Measurements from ENCODE around the gene PAOX. TPM values are rescaled to one million over a fixed set of nuclear protein-coding genes. Genes with fewer than 3 reads are reported as not detected.

Gene PAOX
- total RNA-seq (1 to 10 TPM; 2.8 to 4.9 (median 3.4) TPM), polyA plus RNA-seq (1 to 10 TPM; 6.4 to 9.9 TPM)

- Histone ChIP-seq H3K36me3 (no peaks in the 10 kb centered on the region), H3K27me3 (no peaks in the 10 kb centered on the region), H3K4me1 (peaks cover 0 to 4% (median 0%) of the 10 kb centered on the region in 3 donors), H3K9me3 (no peaks in the 10 kb centered on the region), H3K4me3 (peak within 1 kb of the TSS; percentile 71 to 88 (median 86)), H3K27ac (peak within 1 kb of the TSS; percentile 38 to 70 (median 58))
- intact Hi-C loops (cut with DNase I), result no loop called here
- peak; percentile 63 to 74 (median 66) for ATAC-seq
- DNase-seq, result peak; percentile 68 to 92 (median 78)
- FAIRE-seq, result no peak
- WGBS, 2 donors, result 3 to 12% methylated on average over 18 to 67 of the region's 78 CpGs
- TF ChIP-seq, protein P1, sequence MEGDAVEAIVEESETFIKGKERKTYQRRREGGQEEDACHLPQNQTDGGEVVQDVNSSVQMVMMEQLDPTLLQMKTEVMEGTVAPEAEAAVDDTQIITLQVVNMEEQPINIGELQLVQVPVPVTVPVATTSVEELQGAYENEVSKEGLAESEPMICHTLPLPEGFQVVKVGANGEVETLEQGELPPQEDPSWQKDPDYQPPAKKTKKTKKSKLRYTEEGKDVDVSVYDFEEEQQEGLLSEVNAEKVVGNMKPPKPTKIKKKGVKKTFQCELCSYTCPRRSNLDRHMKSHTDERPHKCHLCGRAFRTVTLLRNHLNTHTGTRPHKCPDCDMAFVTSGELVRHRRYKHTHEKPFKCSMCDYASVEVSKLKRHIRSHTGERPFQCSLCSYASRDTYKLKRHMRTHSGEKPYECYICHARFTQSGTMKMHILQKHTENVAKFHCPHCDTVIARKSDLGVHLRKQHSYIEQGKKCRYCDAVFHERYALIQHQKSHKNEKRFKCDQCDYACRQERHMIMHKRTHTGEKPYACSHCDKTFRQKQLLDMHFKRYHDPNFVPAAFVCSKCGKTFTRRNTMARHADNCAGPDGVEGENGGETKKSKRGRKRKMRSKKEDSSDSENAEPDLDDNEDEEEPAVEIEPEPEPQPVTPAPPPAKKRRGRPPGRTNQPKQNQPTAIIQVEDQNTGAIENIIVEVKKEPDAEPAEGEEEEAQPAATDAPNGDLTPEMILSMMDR (IDR thresholded peaks at IDR 0.05), result no peak
Measured at GRCh38 chr10:133379152-133379800, at the start of gene PAOX. TSS of gene PAOX (plus strand) at chr10:133379262. CDS start at chr10:133379317, 55 bp downstream.

DNA sequence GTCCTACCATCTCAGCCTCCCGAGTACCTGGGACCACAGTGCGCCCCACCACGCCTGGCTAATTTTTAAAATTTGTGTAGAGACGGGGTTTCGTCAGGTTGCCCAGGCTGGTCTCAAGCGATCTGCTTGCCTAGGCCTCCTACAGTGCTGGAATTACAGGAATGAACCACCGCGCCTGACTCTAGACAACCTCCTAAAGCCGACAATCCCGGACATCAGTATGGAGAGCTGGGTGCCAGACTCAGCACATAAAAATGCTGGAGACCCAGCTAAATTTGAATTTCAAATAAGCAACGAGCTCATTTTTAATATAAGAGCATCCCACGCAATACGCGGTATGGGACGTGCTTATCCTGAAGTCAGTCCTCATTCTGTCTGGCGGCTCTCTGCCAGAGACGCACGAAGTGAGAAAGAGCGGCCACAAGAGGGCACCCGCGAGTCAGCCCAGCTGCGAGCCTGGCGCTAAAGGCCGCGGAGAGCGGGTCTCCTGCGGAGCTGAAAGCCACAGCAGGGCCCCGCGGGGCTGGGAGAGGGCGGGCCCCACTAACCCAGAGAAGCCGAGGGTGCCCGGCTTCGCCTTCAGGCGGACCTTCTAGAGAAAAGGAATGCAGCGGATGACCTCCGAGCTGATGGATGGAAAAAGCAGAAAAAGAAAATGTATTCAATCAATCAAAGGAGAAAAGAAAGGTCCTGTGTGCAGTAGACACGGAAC, 49.4 kb upstream of the PAOX start:
- Histone ChIP-seq H3K36me3 (no peaks in the 10 kb centered on the region), H3K27me3 (peaks cover 0 to 25% (median 15%) of the 10 kb centered on the region in 4 donors), H3K4me1 (peaks cover 0 to 8% (median 7%) of the 10 kb centered on the region in 3 donors), H3K9me3 (no peaks in the 10 kb centered on the region), H3K4me3 (peak overlapping the region in 2 of 4 donors; percentile 17 to 33), H3K27ac (no peak overlapping the region)
- no peak for FAIRE-seq
- TF ChIP-seq, protein P1 (IDR thresholded peaks at IDR 0.05), result peak; percentile 94 to 98 (median 96)
- peak; percentile 80 to 93 (median 89) for ATAC-seq
- peak; percentile 77 to 97 (median 91) for DNase-seq
- WGBS, 2 donors, result 7% methylated on average over 37 of the region's 37 CpGs
- intact Hi-C loops (cut with DNase I), result no loop called here

DNA sequence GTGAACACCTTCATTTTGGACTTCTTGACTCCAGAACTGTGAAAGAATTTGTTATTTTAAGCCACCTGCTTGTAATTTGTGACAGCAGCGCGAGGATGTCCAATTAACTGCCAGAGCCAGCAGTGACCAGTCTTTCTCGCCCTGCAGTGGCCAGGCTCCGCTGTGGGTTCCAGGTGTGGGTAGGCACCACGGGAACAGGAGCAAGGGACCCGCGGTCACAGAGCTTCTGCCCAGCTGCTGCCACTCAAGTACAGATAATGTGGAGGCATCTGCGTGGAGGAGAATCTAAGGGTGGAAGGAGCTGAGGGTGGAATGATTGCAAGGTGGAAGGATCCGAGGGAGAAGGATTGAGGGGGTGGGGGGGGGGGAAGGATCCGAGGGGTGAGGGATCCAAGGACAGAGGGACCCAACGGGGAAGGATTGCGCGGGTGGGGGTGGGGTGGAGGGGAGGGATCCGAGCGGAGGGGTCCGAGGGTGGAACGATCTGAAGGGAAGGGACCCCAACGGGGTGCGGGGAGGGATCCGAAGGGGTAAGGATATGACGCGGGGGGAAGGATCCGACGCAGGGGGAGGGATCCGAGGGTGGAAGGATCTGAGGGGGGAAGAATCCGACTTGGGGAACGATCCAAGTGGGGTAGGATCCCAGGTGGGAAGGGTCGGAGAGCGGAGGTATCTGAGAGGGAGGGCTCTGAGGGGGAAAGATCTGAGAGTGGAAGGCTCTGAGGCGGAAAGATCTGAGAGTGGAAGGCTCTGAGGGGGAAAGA, 45.9 kb upstream of the PAOX start:
- Histone ChIP-seq H3K4me1 (peaks cover 0 to 15% (median 6%) of the 10 kb centered on the region in 3 donors), H3K27me3 (peaks cover 0 to 24% (median 9%) of the 10 kb centered on the region in 4 donors), H3K27ac (no peak overlapping the region), H3K9me3 (no peaks in the 10 kb centered on the region), H3K36me3 (no peaks in the 10 kb centered on the region), H3K4me3 (no peak overlapping the region)
- ATAC-seq (no peak), DNase-seq (peak in 1 of 6 donors; percentile 7), FAIRE-seq (no peak)
- intact Hi-C loops (cut with DNase I), result no loop called here
- TF ChIP-seq, protein P1 (IDR thresholded peaks at IDR 0.05), result no peak
- WGBS, 2 donors, result 68 to 73% methylated on average over 30 of the region's 30 CpGs

DNA sequence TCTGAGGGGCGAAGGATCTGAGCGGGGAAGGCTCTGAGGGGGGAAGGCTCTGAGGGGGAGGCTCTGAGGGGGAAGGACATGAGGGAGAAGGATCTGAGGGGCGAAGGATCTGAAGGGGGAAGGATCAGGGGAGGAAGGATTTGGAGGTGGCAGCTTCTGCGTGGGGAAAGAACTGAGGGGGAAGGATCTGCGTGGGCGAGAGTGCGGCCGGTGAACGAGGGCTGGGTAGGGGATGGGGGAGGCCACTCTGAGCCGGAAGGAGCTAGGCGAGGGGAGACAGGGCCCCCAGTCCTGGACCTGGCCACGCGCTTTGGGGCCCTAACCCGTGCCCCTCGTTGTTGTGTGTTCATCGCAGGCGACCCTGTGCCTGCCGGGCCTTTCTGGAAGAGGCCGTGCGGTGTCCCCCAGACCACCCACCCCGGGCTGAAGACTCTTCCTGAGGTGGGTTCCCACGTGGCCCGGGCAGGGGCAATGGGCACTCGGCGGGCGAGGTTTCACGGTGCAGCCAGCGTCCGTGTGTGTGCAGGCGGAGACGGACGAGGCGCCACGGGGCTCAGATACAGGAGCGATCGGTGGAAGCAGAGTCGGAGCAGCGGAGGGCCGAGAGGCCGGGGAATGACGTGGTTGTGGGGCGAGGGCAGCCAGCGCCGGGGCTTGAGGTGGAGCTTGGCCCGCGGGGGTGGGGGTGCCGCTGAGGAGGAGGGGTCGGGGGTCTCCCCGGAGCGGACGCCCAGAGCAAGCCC, 44.4 kb upstream of the PAOX start:
- ATAC-seq (peak; percentile 26 to 35 (median 32)), DNase-seq (peak in 2 of 6 donors; percentile 9 to 63), FAIRE-seq (no peak)
- Histone ChIP-seq H3K9me3 (no peaks in the 10 kb centered on the region), H3K36me3 (no peaks in the 10 kb centered on the region), H3K4me1 (peaks cover 0 to 15% (median 6%) of the 10 kb centered on the region in 3 donors), H3K27me3 (peaks cover 0 to 17% (median 7%) of the 10 kb centered on the region in 4 donors), H3K4me3 (peak overlapping the region in 2 of 4 donors; percentile 14 to 35), H3K27ac (no peak overlapping the region)
- TF ChIP-seq, protein P1 (IDR thresholded peaks at IDR 0.05), result no peak
- 18% methylated on average over 48 to 51 of the region's 51 CpGs for WGBS, 2 donors
- intact Hi-C loops (cut with DNase I), result no loop called here
